ENCODE data around the gene MRPL21. TPM values are rescaled to one million over a fixed set of nuclear protein-coding genes. Genes with fewer than 3 reads are reported as not detected.

Gene MRPL21
- total RNA-seq, 6 donors from 2014 or later: 17.8 to 50.8 (median 32.3) TPM

DNA sequence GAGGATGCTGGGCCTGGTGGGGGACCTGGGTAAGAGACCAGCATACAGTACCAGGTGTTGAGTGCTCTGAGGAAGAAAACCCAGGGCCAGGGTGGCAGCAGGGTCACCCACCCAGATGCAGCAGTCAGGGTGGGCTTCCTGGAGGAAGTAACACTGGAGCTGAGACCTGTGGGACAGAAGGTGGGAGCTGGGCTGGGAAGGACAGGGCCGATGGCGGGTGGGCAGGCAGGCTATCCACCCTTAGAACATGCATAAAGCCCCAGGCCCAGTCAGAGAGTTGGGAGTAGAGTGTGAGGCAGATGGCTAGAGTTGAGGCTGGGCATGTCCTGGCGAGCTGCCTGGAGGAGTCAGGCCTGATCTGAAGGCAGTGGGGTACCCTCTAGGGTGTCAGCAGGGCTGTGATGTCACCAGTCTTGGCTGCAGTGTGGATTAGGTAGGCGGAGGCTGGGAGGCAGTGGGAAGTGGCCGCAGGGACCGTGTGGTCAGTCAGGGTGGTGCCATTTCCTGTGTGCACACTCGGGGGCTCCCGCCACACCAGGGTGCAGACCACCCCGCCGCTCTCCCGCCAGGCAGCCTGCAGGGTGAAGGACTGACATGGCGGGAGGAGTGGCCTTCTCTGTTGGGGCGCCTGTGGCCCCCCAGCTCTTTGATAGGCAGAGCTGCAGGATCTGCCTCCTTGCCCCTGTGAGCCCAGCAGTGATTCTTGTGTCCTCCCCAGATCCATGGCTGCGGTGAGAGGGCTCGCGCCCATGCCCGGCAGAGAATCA, 35.4 kb upstream of the MRPL21 start:
- 91 to 93% methylated on average over 6 to 14 of the region's 17 CpGs for WGBS, 2 donors
- Histone ChIP-seq H3K36me3 (peaks cover 9 to 68% (median 62%) of the 10 kb centered on the region in 4 donors), H3K4me1 (no peaks in the 10 kb centered on the region), H3K4me3 (no peak overlapping the region), H3K27ac (no peak overlapping the region), H3K27me3 (no peaks in the 10 kb centered on the region), H3K9me3 (no peaks in the 10 kb centered on the region)
- ATAC-seq (ENCODE audit: low FRiP score in 2 of 2): no peak
- peak in 1 of 2 donors; percentile 56 for DNase-seq
- TF ChIP-seq POLR2A (IDR thresholded peaks at IDR 0.05) (no peak), POLR2AphosphoS5 (IDR thresholded peaks at IDR 0.05) (no peak), EP300 (IDR thresholded peaks at IDR 0.05) (no peak)
- TF ChIP-seq, protein P1, sequence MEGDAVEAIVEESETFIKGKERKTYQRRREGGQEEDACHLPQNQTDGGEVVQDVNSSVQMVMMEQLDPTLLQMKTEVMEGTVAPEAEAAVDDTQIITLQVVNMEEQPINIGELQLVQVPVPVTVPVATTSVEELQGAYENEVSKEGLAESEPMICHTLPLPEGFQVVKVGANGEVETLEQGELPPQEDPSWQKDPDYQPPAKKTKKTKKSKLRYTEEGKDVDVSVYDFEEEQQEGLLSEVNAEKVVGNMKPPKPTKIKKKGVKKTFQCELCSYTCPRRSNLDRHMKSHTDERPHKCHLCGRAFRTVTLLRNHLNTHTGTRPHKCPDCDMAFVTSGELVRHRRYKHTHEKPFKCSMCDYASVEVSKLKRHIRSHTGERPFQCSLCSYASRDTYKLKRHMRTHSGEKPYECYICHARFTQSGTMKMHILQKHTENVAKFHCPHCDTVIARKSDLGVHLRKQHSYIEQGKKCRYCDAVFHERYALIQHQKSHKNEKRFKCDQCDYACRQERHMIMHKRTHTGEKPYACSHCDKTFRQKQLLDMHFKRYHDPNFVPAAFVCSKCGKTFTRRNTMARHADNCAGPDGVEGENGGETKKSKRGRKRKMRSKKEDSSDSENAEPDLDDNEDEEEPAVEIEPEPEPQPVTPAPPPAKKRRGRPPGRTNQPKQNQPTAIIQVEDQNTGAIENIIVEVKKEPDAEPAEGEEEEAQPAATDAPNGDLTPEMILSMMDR (IDR thresholded peaks at IDR 0.05): no peak

DNA sequence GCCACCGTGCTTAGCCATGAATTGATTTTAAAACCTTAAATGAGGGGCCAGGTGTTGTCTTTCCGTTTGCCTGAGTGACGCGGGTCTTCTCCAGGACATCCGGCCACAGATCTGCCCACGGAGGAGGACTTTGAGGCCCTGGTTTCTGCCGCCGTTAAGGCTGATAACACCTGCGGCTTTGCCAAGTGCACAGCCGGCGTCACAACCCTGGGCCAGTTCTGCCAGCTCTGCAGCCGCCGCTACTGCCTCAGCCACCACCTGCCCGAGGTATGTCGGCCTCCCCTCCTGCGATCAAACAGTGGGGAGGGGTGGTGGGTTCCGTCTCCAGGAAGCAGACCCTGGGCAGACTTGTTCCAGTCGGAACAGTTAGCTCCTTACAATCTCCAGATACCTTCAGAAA, 34.5 kb upstream of the MRPL21 start:
- no peaks in the 10 kb centered on the region for H3K4me1 ChIP-seq
- DNase-seq (peak in 1 of 2 donors; percentile 53), ATAC-seq (ENCODE audit: low FRiP score in 2 of 2) (no peak)
- no peaks in the 10 kb centered on the region for H3K27me3 ChIP-seq
- H3K36me3 ChIP-seq: peaks cover 9 to 77% (median 70%) of the 10 kb centered on the region in 4 donors
- WGBS, 2 donors: 92 to 97% methylated on average over 6 to 18 of the region's 18 CpGs
- H3K4me3 ChIP-seq: no peak overlapping the region
- H3K9me3 ChIP-seq: no peaks in the 10 kb centered on the region
- TF ChIP-seq POLR2A (IDR thresholded peaks at IDR 0.05) (no peak), EP300 (IDR thresholded peaks at IDR 0.05) (no peak), POLR2AphosphoS5 (IDR thresholded peaks at IDR 0.05) (no peak)
- TF ChIP-seq, protein P1 (IDR thresholded peaks at IDR 0.05): no peak
- no peak overlapping the region for H3K27ac ChIP-seq

DNA sequence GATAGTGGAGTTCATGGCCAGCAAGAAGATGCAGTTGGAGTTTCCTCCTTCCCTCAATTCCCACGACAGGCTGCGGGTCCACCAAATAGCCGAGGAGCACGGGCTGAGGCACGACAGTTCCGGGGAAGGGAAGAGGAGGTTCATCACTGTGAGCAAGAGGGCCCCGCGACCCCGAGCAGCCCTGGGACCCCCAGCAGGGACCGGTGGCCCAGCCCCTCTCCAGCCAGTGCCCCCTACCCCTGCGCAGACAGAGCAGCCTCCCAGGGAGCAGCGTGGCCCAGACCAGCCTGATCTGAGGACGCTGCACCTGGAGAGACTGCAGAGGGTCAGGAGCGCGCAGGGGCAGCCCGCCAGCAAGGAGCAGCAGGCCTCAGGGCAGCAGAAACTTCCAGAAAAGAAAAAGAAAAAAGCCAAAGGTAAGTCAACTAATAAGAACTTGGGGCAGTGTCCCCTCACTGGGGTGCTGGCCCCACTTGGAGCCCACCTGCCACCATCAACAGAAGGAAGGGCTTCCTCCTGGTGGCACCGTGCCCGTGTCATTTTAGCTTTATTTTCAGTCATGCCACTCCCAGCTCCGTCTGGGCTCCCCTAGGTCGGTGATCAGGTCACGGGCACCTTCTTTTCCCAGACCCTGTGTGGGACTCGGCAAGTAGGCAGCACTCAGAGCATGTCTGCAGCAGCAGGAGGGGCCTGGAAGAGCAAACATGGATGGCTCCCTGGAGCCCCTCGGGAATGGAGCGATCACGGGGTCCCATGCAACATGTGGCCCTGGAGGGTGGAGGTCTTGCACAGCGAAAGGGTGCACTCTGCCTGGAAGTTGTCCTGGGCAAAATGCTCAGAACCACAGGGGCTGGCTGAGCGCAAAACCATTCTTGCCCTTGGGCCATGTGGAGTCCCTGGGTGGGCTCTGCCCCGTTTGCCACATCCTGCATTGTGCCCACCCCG, 33.3 kb upstream of the MRPL21 start:
- Histone ChIP-seq H3K4me1 (no peaks in the 10 kb centered on the region), H3K9me3 (no peaks in the 10 kb centered on the region), H3K27me3 (no peaks in the 10 kb centered on the region), H3K4me3 (no peak overlapping the region), H3K36me3 (peaks cover 9 to 82% (median 72%) of the 10 kb centered on the region in 4 donors), H3K27ac (no peak overlapping the region)
- TF ChIP-seq, protein P1 (IDR thresholded peaks at IDR 0.05): no peak
- TF ChIP-seq POLR2AphosphoS5 (IDR thresholded peaks at IDR 0.05) (no peak), EP300 (IDR thresholded peaks at IDR 0.05) (no peak), POLR2A (IDR thresholded peaks at IDR 0.05) (no peak)
- 89 to 97% methylated on average over 20 to 25 of the region's 29 CpGs for WGBS, 2 donors
- DNase-seq (peak in 1 of 2 donors; percentile 73), ATAC-seq (ENCODE audit: low FRiP score in 2 of 2) (no peak)

DNA sequence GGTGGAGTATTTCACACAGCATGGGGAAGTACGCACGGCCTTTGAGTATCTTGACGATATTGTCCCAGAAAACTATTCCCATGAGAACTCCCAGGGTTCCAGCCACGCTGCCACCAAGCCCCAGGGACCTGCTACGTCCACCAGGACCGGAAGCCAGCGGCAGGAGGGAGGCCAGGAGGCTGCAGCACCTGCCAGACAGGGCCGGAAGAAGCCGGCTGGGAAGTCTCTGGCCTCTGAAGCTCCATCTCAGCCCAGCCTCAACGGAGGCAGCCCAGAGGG, 32.7 kb upstream of the MRPL21 start:
- Histone ChIP-seq H3K36me3 (peaks cover 9 to 84% (median 74%) of the 10 kb centered on the region in 4 donors), H3K9me3 (no peaks in the 10 kb centered on the region), H3K27me3 (no peaks in the 10 kb centered on the region), H3K4me3 (no peak overlapping the region), H3K27ac (no peak overlapping the region), H3K4me1 (no peaks in the 10 kb centered on the region)
- TF ChIP-seq POLR2AphosphoS5 (IDR thresholded peaks at IDR 0.05): no peak
- TF ChIP-seq EP300 (IDR thresholded peaks at IDR 0.05): no peak
- TF ChIP-seq, protein P1 (IDR thresholded peaks at IDR 0.05): no peak
- no peak for TF ChIP-seq POLR2A (IDR thresholded peaks at IDR 0.05)
- DNase-seq (peak in 1 of 2 donors; percentile 46), ATAC-seq (ENCODE audit: low FRiP score in 2 of 2) (no peak)
- WGBS, 2 donors: 90 to 97% methylated on average over 8 to 10 of the region's 10 CpGs

Data from upper lobe of left lung (tissue), 6 donors.